Endodermal cell (in vitro differentiated cells): ENCODE measurements around the gene ZNF440. TPM values are rescaled to one million over a fixed set of nuclear protein-coding genes. Genes with fewer than 3 reads are reported as not detected.
A peak's percentile ranks its signal among the peaks of the same experiment; 100 is the strongest.
"Not testable (repeated sequence)": the region's sequence is repeated elsewhere in the genome, so short reads cannot be mapped to it uniquely, and the experiment has no call there.

Source experiments
- DNase-seq: peaks from one replicate; pipeline ENCODE4 v3.0.0-alpha.2; 2017
- H3K27ac ChIP-seq: 2 replicates; pipeline ENCODE4 v1.5.1; 2013; ENCODE audit warnings: mild to moderate bottlenecking, low read depth, low read length, moderate library complexity
- H3K27me3 ChIP-seq: 2 replicates; pipeline ENCODE4 v1.6.1; 2013; ENCODE audit warnings: mild to moderate bottlenecking, low read length, moderate library complexity; ENCODE audit not compliant: insufficient read depth, control insufficient read depth, poor library complexity, severe bottlenecking
- H3K36me3 ChIP-seq: 2 replicates; pipeline ENCODE4 v1.7.0; 2013; ENCODE audit warnings: mild to moderate bottlenecking, low read length, moderate library complexity; ENCODE audit not compliant: control insufficient read depth, insufficient read depth
- H3K4me1 ChIP-seq: one replicate; pipeline ENCODE4 v1.7.0; 2013; ENCODE audit warnings: low read length; ENCODE audit not compliant: control insufficient read depth, insufficient read depth
- H3K4me3 ChIP-seq: 2 replicates; pipeline ENCODE4 v1.5.1; 2013; ENCODE audit warnings: mild to moderate bottlenecking, low read length, moderate library complexity
- H3K9ac ChIP-seq: 2 replicates; pipeline ENCODE4 v1.6.1; 2013; ENCODE audit warnings: mild to moderate bottlenecking, low read length, moderate library complexity; ENCODE audit not compliant: poor library complexity, severe bottlenecking; ENCODE audit errors: extremely low read depth
- H3K9me3 ChIP-seq: 2 replicates; pipeline ENCODE4 v1.6.1; 2013; ENCODE audit warnings: mild to moderate bottlenecking, low read length, moderate library complexity; ENCODE audit not compliant: control insufficient read depth
- H3K27ac Mint-ChIP-seq: 2 replicates; pipeline ENCODE4 v1.8.0; 2020; ENCODE audit warnings: mixed read lengths
- H3K27me3 Mint-ChIP-seq: 2 replicates; pipeline ENCODE4 v1.8.0; 2021; ENCODE audit warnings: mild to moderate bottlenecking, mixed read lengths; ENCODE audit not compliant: insufficient read depth
- H3K36me3 Mint-ChIP-seq: 2 replicates; pipeline ENCODE4 v1.8.0; 2020; ENCODE audit warnings: low read depth, mixed read lengths
- H3K4me1 Mint-ChIP-seq: 2 replicates; pipeline ENCODE4 v1.8.0; 2020; ENCODE audit warnings: mixed read lengths
- H3K4me3 Mint-ChIP-seq: 2 replicates; pipeline ENCODE4 v1.8.0; 2020; ENCODE audit warnings: mild to moderate bottlenecking, moderate library complexity, mixed read lengths
- H3K9me3 Mint-ChIP-seq: 2 replicates; pipeline ENCODE4 v1.8.0; 2020; ENCODE audit warnings: mild to moderate bottlenecking, mixed read lengths
- CTCF ChIP-seq: fragments of 200-600 bp; sonication (generic); conservative IDR thresholded peaks from 2 replicates; pipeline ENCODE4 v1.5.0; 2021; ENCODE audit warnings: antibody characterized with exemption, mild to moderate bottlenecking
- WGBS, 2 experiments: methylation state at CpG; one replicate each; pipeline versions ENCODE4 v1.1.5 to v1.1.7; 2013; ENCODE audit warnings: missing lambda C conversion rate in 2 of 2, mixed read lengths in 1 of 2; ENCODE audit not compliant: insufficient coverage in 1 of 2, insufficient read length in 1 of 2; 5-methylcytosine and 5-hydroxymethylcytosine counted together
- total RNA-seq, 2 donors: library from RNA; stranded (reverse); fragmentation: NEBNext Ultra II Directional in 1 of 2; extraction: Animal tissue kit (Norgen Biotek cat#: 25700) in 1 of 2; gene quantifications; 2 replicates in 1 of 2; 3 replicates in 1 of 2; pipeline ENCODE4 v1.2.1, GENCODE V29; 2021

ZNF440 gene
- total RNA-seq, 2 donors from 2014 or later = 11.2 to 14.0 TPM

- no peak overlapping the region for H3K27ac ChIP-seq
- no peak for TF ChIP-seq CTCF
- H3K4me1 Mint-ChIP-seq = peaks cover 6% of the 10 kb centered on the region
- no peak overlapping the region for H3K4me3 Mint-ChIP-seq
- H3K4me1 ChIP-seq = no peaks in the 10 kb centered on the region
- peaks cover 38% of the 10 kb centered on the region for H3K27me3 Mint-ChIP-seq
- no peaks in the 10 kb centered on the region for H3K27me3 ChIP-seq
- no peak overlapping the region for H3K27ac Mint-ChIP-seq
- 82 to 90% methylated on average over 2 of the region's 2 CpGs for WGBS, 2 experiments
- no peak overlapping the region for H3K9ac ChIP-seq
- DNase-seq = no peak
- no peak overlapping the region for H3K4me3 ChIP-seq
- H3K9me3 Mint-ChIP-seq = peaks cover 81% of the 10 kb centered on the region
- no peaks in the 10 kb centered on the region for H3K9me3 ChIP-seq
- peaks cover 3% of the 10 kb centered on the region for H3K36me3 Mint-ChIP-seq
- H3K36me3 ChIP-seq = no peaks in the 10 kb centered on the region
Observed at GRCh38 chr19:11843722-11844121, 29.6 kb downstream of the ZNF440 start.

- H3K36me3 ChIP-seq, H3K27ac ChIP-seq, H3K4me3 Mint-ChIP-seq, H3K9ac ChIP-seq, H3K4me3 ChIP-seq, H3K36me3 Mint-ChIP-seq, H3K4me1 ChIP-seq, H3K27ac Mint-ChIP-seq, H3K9me3 ChIP-seq, H3K4me1 Mint-ChIP-seq, H3K27me3 ChIP-seq: not testable (repeated sequence)
- peak; percentile 55 for TF ChIP-seq CTCF
- H3K27me3 Mint-ChIP-seq = peaks cover 48% of the 10 kb centered on the region
- 36 to 54% methylated on average over 3 to 6 of the region's 6 CpGs for WGBS, 2 experiments
- H3K9me3 Mint-ChIP-seq = peaks cover 74% of the 10 kb centered on the region
- DNase-seq = peak; percentile 67
Observed at GRCh38 chr19:11847615-11848014, 33.5 kb downstream of the ZNF440 start.

- no peaks in the 10 kb centered on the region for H3K27me3 ChIP-seq
- DNase-seq = no peak
- Mint-ChIP-seq H3K4me1 (peaks cover 6% of the 10 kb centered on the region), H3K27ac (no peak overlapping the region), H3K27me3 (peaks cover 46% of the 10 kb centered on the region), H3K9me3 (peaks cover 73% of the 10 kb centered on the region), H3K4me3 (peak overlapping the region; percentile 54), H3K36me3 (peaks cover 5% of the 10 kb centered on the region)
- H3K27ac ChIP-seq = no peak overlapping the region
- no peak overlapping the region for H3K9ac ChIP-seq
- no peaks in the 10 kb centered on the region for H3K9me3 ChIP-seq
- TF ChIP-seq CTCF = no peak
- no peaks in the 10 kb centered on the region for H3K36me3 ChIP-seq
- no peaks in the 10 kb centered on the region for H3K4me1 ChIP-seq
- no peak overlapping the region for H3K4me3 ChIP-seq
- 88 to 89% methylated on average over 6 to 11 of the region's 11 CpGs for WGBS, 2 experiments
Observed at GRCh38 chr19:11848200-11848593, 34.1 kb downstream of the ZNF440 start.
